Ramos (cell line): ENCODE measurements around the gene RUVBL2.

ENCODE experiments used
- in situ Hi-C: fragments of 300-500 bp; cut with MboI; formaldehyde crosslinking; loops from one replicate; pipeline ENCODE4 v1.14.3; 2022; ENCODE audit warnings: low sequenced_read_pairs; ENCODE audit not compliant: unreplicated experiment

RUVBL2 gene

DNA sequence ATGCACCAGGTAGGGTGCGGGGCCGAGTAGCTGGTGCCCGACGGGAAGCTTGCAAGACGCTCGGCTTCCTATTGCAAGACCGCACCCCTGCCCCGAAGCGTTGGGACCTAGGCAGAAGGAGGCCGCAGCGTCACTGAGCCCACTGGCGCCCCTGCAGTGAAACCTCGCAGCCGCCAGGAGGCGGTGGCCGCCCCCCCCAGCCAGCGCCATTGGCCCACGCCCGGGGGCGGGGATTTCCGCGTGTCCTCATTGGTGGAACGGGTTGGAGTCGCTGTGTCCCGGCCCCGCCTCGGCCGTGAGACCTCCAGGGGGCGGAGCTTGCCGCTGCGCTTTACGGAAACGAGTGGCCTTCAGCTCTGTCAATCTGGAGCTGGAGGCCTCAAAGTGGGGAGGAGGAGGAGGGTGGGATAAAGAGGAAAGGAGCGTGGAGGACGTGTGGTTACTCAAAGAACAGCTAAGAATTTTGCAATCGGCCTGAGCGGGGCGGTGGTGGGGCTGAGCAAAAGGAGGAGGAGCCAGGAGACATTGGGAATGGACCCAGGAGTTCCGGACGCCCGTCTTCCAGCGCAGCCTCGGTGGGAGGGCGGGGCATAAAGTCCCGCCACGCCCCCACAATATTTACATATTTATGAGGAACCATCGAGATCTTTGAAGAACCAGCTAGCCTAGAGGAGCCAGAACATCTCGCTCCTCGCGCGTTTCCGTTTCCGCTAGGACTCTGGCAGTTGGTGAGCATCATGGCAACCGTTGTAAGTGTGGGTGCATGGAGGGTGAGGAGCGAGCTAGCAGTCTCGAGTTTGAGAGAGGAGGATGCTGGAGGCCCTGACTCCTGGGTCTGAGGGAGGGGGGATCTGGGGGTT lies at the start of gene RUVBL2, which contains the start of gene GYS1:
Gene RUVBL2, plus strand, starts transcription at position 713 of the 860 bp plus-strand sequence. Its CDS starts 25 bp downstream, at position 738.
Gene GYS1, minus strand, starts transcription at position 135 of the 860 bp plus-strand sequence. CDS start 197 bp downstream, outside the sequence.
- in situ Hi-C loops: no loop called here

DNA sequence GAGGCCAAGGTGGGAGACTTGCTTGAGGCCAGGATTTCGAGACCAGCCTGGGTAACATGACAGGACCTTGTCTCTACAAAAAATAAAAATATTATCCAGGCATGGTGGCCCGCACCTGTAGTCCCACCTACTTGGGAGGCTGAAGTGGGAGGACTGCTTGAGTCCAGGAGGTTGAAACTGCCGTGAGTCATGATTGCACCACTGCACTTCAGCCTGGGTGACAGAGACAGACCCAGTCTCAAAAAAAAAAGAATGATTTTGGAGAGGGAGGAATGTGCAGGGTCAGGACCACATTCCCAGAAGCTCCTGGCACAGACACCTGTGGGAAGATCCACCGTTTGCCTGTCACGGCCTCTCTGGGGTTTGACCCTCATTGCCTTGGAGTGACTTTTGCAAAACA lies 48.3 kb upstream of the RUVBL2 start:
- in situ Hi-C loops: no loop called here

DNA sequence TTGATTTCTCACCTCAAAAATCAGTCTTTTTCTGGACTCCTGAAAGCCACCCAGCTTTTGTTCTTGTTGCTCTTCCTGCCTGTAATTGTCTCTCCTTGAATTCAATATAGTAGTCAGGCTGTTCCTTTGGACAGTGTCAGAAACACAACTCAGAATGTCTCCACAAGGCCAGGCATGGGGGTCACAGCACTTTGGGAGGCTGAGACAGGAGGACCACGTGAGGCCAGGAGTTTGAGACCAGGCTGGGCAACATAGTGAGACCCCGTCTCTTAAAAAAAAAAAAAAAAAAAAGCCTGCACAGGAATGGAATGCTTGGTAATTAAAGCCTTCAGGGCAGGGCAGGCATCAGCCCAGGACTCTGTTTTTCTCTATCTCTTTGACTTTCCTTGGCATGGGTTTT lies 47.9 kb upstream of the RUVBL2 start:
- in situ Hi-C loops: no loop called here

DNA sequence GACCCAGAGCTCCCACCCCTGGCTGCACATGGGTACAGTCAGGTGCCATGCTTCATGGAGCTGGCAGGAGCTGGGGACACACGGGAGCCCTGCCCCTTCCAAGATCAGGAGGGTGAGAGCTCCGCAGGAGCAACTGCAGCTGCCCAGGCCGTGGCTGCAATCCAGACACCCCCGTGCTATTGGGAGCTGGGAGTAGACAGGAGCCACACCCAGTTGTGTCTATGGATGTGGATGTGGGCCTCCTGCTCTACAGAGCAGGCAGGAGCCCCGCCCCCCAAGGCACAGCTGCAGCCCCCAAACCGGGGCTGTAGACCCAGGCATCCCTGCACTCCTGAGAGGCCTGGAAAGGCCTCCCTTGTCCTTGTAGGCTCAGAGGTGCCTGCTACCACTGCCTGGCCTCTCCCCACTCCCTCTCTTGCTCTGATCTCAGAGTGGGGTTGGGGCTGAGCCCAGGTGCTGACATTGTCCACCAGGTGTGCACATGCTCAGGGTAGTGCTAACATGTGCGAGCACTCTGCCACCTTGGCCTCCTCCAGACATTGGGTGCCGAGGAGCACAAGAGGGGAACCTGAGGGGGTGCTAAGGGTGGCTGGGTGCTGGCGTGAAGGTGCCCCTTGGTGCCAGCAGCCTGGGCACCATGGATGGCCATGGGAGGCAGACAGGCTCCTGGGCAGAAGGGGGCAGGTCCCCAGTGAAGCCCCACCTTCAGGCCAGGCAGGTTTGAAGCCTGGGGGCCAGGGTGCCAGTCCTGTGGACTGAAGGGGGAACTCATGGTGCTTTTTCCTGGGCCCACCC lies 47.0 kb upstream of the RUVBL2 start:
- in situ Hi-C loops: no loop called here

DNA sequence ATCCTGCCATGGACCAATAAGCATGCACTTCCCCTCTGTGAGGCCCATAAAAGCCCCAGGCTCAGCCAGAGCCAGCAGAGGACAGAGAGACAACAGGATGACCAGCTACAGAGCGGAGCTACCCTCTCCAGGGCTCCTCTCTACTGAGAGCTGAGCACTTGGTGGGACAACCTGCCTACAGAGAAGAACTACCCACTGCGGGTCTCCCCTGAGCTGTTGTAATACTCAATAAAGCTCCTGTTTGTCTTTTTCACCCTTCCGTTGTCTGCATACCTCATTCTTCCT lies 46.5 kb upstream of the RUVBL2 start:
- in situ Hi-C loops: no loop called here

DNA sequence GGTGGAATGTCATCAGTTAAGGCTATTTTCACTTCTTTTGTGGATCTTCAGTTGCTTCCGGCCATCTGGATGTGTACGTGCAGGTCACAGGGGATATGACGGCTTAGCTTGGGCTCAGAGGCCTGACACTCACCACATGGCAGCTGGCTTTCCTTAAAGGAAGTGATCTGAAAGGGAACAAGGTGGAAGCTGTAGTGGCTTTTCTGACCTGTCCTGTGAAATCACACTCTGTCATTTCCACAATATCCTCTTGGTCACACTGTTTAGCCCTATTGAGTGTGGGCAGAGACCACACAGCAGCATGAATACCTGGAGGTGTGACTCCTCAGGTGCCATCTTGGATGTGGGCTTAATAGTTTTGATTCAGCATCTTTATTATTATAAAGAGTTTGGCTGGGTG lies 43.5 kb upstream of the RUVBL2 start:
- in situ Hi-C loops: no loop called here

DNA sequence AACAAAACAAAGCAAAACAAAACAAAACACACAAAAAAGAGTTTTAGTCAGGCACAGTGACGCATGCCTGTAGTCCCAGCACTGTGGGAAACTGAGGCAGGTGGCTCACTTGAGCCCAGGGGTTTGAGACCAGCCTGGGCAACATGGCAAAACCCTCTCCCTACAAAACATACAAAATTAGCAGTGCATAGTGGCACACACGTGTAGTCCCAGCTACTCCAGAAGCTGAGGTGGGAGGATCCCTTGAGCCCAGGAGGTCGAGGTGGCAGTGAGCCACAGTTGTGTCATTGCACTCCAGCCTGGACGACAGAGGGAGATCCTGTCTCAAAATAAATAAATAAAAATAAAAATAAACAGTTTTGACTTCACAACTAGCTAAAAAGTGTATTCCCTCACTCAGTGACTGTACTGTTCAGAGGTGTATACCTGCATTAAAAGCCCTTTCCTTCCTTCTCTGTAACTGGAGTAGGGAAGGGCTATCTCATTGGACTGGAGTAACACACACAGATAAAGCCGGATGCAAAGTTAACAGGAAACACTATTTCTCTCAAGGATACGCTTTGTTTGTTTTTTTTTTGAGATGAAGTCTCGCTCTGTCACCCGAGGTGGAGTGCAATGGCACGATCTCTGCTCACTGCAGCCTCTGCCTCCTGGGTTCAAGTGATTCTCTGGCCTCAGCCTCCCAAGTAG lies 42.7 kb upstream of the RUVBL2 start:
- in situ Hi-C loops: no loop called here

DNA sequence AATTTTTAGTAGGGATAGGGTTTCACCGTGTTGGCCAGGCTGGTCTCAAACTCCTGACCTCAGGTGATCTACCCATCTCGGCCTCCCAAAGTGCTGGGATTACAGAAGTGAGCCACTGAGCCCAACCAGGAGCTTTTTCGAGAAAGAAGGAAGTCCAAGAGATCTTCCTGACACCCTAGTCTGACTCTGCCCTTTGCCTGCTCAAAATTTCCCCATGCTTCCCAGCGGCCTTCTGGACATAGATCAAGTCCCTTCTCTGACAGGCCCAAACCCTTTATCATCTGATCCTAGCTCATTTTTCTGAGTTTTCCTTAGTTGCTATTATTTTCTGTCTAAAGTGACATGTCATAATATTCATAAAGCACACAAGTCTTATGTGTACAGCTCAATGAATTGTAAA lies 40.5 kb upstream of the RUVBL2 start:
- in situ Hi-C loops: no loop called here

DNA sequence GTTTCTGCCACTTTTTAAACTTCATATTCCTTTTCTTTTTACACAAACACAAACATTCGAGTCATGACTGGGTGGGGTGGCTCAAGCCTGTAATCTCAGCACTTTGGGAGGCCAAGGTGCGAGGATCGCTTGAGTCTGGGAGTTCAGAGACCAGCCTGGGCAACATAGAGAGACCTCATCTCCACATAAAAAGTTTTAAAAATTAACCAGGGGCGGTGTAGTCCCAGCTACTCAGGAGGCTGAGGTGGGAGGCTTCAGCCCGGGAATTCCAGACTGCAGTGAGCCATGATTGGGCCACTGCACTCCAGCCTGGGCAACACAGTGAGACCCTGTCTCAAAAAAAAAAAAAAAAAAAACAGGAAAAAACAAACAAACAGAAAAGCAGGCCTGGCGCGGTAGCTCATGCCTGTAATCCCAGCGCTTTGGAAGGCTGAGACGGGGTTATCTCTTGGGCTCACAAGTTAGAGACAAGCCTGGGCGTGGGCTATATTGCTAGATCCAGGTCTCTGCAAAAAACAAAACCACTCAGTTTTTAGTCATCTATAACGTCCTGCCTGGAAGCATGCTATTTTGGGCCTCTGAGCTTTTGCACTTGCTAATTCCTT lies 39.6 kb upstream of the RUVBL2 start:
- in situ Hi-C loops: no loop called here

DNA sequence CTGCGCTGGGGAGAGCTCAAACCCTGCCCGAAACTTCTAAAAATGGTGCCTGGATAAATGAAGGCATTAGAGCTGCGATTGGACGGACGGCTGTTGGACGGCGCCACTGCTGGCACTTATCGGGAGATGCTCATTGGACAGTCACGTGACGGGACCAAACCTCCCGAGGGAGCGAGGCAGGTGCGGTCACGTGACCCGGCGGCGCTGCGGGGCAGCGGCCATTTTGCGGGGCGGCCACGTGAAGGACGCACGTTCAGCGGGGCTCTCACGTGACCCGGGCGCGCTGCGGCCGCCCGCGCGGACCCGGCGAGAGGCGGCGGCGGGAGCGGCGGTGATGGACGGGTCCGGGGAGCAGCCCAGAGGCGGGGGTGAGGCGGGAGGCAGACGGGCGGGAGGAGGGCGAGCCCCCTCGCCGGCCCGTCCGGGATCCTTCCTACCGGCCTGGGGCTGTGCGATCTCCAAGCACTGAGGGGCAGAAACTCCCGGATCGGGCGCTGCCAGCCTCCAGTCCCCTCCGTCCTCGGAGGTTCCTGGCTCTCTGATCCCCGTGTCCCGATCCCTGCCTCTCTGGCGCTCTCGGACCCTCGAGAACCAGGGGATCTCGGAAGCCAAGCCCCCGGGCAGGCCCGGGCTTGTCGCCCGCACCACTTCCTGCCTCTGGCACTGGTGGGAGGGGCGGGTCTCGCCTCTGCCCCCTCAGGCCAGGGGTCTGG lies 38.9 kb upstream of the RUVBL2 start, which contains the start of gene BAX:
Gene BAX, plus strand, starts transcription at position 281 of the 713 bp plus-strand sequence. Its CDS starts 54 bp downstream, at position 335.
- in situ Hi-C loops: no loop called here

DNA sequence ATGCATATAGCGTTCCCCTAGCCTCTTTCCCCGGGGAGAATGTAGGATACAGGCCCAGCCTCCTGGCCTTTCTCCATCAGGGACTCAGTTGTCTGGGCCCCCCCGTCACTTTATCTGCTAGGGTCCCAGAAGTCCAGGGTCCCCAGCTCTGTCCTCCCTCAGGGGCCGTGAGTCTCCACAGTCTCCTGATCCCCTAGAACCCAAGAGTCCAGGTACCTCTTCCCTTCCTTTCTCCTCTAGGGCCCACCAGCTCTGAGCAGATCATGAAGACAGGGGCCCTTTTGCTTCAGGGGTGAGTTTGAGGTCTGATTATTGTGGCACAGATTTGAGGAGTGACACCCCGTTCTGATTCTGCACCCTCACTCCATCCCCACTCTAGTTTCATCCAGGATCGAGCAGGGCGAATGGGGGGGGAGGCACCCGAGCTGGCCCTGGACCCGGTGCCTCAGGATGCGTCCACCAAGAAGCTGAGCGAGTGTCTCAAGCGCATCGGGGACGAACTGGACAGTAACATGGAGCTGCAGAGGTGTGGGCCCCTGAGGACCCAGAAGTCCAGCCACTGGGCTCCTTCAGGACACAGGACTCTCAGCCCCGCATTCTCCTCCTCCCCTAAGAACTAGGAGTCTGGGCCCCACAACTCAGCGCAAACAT lies 38.3 kb upstream of the RUVBL2 start:
- in situ Hi-C loops: no loop called here

DNA sequence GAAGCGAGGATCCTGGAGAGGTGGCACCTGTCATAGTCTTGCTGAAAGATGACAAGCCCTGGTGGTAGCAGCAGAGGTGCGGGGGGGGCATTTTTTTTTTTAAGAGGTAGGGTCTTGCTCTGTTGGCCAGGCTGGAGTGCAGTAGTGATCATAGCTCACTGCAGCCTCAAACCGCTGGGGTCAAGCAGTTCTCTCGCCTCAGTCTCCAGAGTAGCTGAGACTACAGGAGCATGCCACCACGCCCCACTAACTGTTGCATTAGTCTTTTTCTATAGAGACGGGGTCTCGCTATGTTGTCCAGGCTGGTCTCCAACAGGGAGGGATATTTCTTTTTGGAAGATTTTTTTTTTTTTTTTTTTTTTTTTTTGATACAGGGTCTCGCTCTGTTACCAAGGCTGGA lies 35.7 kb upstream of the RUVBL2 start:
- in situ Hi-C loops: no loop called here

DNA sequence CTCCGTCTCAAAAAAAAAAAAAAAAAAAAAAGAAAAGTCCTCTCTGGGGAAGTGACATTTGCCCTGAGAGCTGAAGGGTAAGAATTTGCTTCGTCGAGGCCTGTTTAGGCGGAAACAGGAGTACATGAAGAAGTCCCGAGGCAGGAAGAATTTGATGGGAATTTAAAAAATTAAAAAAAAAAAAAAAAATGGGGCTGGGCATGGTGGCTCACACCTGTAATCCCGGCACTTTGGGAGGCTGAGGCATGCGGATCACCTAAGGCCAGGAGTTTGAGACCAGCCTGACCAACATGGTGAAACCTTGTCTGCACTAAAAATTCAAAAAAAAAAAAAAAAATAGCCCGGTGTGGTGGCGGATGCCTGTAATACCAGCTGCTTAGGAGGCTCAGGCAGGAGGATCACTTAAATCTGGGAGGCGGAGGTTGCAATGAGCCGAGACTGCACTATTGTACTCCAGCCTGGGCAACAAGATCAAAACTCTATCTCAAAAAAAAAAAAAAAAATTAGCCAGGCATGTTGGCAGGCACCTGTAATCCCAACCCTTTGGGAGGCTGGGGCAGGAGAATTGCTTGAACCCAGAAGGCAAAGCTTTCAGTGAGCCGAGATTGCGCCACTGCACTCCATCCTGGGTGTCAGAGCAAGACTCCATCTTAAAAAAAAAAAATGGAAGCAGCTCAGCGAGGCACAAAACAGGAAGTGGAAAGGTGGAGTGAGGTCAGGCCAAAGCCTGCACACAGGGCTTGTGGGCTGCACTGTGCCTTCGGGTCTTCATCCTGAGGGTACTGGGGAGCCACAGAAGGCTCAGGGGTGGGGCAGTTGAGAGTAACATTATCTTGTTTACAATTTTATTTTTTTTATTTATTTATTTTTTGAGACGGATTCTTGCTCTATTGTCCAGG lies 34.1 kb upstream of the RUVBL2 start:
- in situ Hi-C loops: loop anchor here (10.0 kb wide), 1 partner anchor 315 kb away; the partner anchor contains the start of gene CA11

DNA sequence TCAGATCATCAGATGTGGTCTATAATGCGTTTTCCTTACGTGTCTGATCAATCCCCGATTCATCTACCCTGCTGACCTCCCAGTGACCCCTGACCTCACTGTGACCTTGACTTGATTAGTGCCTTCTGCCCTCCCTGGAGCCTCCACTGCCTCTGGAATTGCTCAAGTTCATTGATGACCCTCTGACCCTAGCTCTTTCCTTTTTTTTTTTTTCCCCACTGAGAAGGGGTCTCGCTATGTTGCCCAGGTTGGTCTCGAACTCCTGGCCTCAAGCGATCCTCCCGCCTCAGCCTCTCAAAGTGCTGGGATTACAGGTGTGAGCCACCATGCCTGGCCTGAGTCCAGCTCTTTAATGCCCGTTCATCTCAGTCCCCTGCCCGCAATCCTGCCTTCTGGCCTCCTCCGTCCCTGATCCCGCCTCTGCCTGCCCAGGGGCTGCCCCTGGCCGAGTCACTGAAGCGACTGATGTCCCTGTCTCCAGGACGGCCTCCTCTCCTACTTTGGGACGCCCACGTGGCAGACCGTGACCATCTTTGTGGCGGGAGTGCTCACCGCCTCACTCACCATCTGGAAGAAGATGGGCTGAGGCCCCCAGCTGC lies 32.5 kb upstream of the RUVBL2 start:
- in situ Hi-C loops: loop anchor here (10.0 kb wide), 1 partner anchor 316 kb away; the partner anchor contains the start of gene CA11

DNA sequence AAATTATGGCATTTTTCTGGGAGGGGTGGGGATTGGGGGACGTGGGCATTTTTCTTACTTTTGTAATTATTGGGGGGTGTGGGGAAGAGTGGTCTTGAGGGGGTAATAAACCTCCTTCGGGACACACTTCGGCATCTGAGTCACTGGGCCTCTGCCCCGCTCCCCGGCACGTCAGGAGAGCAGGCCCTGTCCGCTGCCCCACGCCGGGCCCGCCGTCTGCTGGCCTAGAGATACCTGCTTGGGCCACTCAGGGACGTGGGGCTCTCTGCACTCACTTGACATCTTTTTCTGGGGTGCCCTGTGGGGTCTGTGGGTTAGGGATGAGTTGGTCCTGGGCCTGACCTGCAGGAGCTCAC lies 32.0 kb upstream of the RUVBL2 start:
- in situ Hi-C loops: loop anchor here (10.0 kb wide), 1 partner anchor 317 kb away; the partner anchor contains the start of gene CA11

DNA sequence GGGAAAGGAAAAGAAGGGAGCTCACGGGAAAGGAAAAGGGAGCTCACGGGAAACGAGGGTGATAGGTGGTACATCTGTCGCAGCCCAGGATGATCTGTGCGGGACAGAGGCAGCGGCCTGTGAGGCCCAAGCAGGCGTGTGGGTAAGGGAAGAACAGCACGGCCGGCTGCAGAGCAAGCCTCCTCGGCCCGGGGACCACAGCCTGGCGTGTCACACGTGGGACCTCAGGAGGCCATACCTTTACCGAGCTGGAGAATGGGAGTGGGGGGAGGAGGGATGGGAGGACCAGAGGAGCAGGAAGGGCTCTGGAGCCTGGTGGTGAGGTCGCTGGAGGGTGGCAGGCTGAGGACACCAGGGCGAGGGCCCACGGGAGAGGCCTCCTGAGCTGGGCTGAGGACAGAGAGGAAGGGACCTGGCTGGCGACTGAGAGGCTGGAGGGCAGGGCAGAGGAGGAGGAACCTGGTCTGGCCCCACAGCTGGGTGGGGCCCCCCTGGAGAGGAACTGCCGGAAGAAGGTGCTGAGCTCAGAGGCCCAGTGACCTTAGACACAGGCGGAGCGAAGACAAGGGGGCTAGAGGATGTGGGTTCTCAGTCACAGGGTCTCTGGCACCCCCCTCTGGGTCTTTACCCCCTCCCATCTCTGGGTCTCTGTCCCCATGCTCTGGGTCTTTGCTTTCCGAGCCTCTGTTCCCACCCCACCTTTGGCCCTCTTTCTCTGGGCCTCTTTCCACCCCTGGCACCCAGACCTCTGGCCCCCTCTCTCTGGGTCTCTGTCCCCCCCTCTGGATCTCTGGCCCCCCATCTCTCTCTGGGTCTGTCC lies 31.4 kb upstream of the RUVBL2 start:
- in situ Hi-C loops: loop anchor here (10.0 kb wide), 1 partner anchor 317 kb away; the partner anchor contains the start of gene CA11

DNA sequence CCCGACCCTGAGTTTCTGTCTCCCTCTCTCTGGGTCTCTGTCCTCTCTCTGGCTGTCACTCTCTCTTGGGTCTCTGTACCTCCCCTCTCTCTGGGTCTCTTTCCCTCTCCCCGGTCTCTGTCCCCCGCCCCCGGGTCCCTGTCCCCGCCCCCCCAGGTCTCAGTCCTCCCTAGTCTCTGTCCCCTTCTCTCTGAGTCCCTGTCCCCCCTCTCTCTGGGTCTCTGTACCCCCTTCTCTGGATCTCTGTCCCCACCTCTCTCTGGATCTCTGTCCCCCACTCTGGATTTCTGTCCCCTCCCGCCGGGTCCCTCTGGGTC lies 30.9 kb upstream of the RUVBL2 start:
- in situ Hi-C loops: loop anchor here (10.0 kb wide), 1 partner anchor 318 kb away; the partner anchor contains the start of gene CA11
